Osteoblast (primary cell): ENCODE measurements around the gene MERTK. TPM values are rescaled to one million over a fixed set of nuclear protein-coding genes. Genes with fewer than 3 reads are reported as not detected.

Experiments
- DNase-seq: peaks from one replicate; pipeline ENCODE4 v3.0.0; 2011; ENCODE audit warnings: low spot score, mixed read lengths; ENCODE audit not compliant: insufficient read length; ENCODE audit errors: missing footprints
- H2AFZ ChIP-seq: 2 replicates; pipeline ENCODE4 v1.6.0; 2011; ENCODE audit warnings: mild to moderate bottlenecking, low read length
- H3K27ac ChIP-seq: 2 replicates; pipeline ENCODE4 v1.5.1; 2011; ENCODE audit warnings: mild to moderate bottlenecking, low read depth, low read length, moderate library complexity
- H3K27me3 ChIP-seq: 2 replicates; pipeline ENCODE4 v1.6.0; 2012; ENCODE audit warnings: mild to moderate bottlenecking, control low read depth, inconsistent platforms, low read length, moderate library complexity; ENCODE audit not compliant: insufficient read depth
- H3K36me3 ChIP-seq: 2 replicates; pipeline ENCODE4 v1.5.1; 2011; ENCODE audit warnings: mild to moderate bottlenecking, low read length, control low read depth, moderate library complexity; ENCODE audit not compliant: insufficient read depth
- H3K4me1 ChIP-seq: 2 replicates; pipeline ENCODE4 v1.5.1; 2011; ENCODE audit warnings: mild to moderate bottlenecking, low read length, control low read depth, moderate library complexity; ENCODE audit not compliant: insufficient read depth
- H3K4me2 ChIP-seq: 2 replicates; pipeline ENCODE4 v1.6.0; 2011; ENCODE audit warnings: mild to moderate bottlenecking, low read length; ENCODE audit not compliant: insufficient read depth
- H3K4me3 ChIP-seq: fragments of 200-600 bp; sonication (generic); 3 replicates; pipeline ENCODE4 v1.5.1; 2012; ENCODE audit warnings: mild to moderate bottlenecking, low read length, inconsistent platforms; ENCODE audit not compliant: insufficient read depth
- H3K79me2 ChIP-seq: 2 replicates; pipeline ENCODE4 v1.6.0; 2012; ENCODE audit warnings: mild to moderate bottlenecking, low read length, control low read depth, inconsistent platforms; ENCODE audit not compliant: insufficient read depth
- H3K9me3 ChIP-seq: 2 replicates; pipeline ENCODE4 v1.5.1; 2011; ENCODE audit warnings: low read depth, low read length, control low read depth
- H4K20me1 ChIP-seq: 2 replicates; pipeline ENCODE4 v1.6.0; 2012; ENCODE audit warnings: mild to moderate bottlenecking, low read length, control low read depth; ENCODE audit not compliant: insufficient read depth
- CTCF ChIP-seq: IDR thresholded peaks from 2 replicates; pipeline ENCODE4 v1.5.1; 2011; ENCODE audit warnings: mild to moderate bottlenecking, low read depth, low read length, moderate library complexity; ENCODE audit errors: extremely low read depth
- total RNA-seq: library from RNA; depleted of rRNA; stranded (reverse); fragments of >200 nt; gene quantifications from 2 replicates; pipeline ENCODE4 v1.2.3, GENCODE V29; 2012

MERTK gene
- total RNA-seq, 1 donor = 0.72 TPM

GRCh38 chr2:112032224-112032586, 133.8 kb downstream of the MERTK start:
- TF ChIP-seq CTCF = no peak
- peaks cover 23% of the 10 kb centered on the region for H3K4me1 ChIP-seq
- no peaks in the 10 kb centered on the region for H4K20me1 ChIP-seq
- no peaks in the 10 kb centered on the region for H3K79me2 ChIP-seq
- H3K9me3 ChIP-seq = peaks cover 2% of the 10 kb centered on the region
- no peaks in the 10 kb centered on the region for H3K36me3 ChIP-seq
- H2AFZ ChIP-seq = peak overlapping the region; percentile 57
- H3K27me3 ChIP-seq = peaks cover 6% of the 10 kb centered on the region
- no peak overlapping the region for H3K27ac ChIP-seq
- DNase-seq = no peak
- H3K4me2 ChIP-seq = peak overlapping the region; percentile 54
- no peak overlapping the region for H3K4me3 ChIP-seq

- peaks cover 23% of the 10 kb centered on the region for H3K4me1 ChIP-seq
- no peaks in the 10 kb centered on the region for H3K79me2 ChIP-seq
- peak; percentile 19 for TF ChIP-seq CTCF
- peak; percentile 55 for DNase-seq
- peak overlapping the region; percentile 43 for H3K27ac ChIP-seq
- no peak overlapping the region for H3K4me3 ChIP-seq
- peak overlapping the region; percentile 45 for H3K4me2 ChIP-seq
- peaks cover 2% of the 10 kb centered on the region for H3K9me3 ChIP-seq
- H2AFZ ChIP-seq = no peak overlapping the region
- H3K36me3 ChIP-seq = no peaks in the 10 kb centered on the region
- H3K27me3 ChIP-seq = peaks cover 11% of the 10 kb centered on the region
- H4K20me1 ChIP-seq = no peaks in the 10 kb centered on the region
Observed at GRCh38 chr2:112032689-112033465, 134.5 kb downstream of the MERTK start.

GRCh38 chr2:112033600-112033999, 135.2 kb downstream of the MERTK start:
- H3K4me2 ChIP-seq = no peak overlapping the region
- peaks cover 7% of the 10 kb centered on the region for H3K27me3 ChIP-seq
- H3K9me3 ChIP-seq = peaks cover 2% of the 10 kb centered on the region
- peak overlapping the region; percentile 18 for H3K27ac ChIP-seq
- H3K36me3 ChIP-seq = no peaks in the 10 kb centered on the region
- H3K4me3 ChIP-seq = no peak overlapping the region
- no peaks in the 10 kb centered on the region for H3K79me2 ChIP-seq
- no peak for TF ChIP-seq CTCF
- no peak for DNase-seq
- H3K4me1 ChIP-seq = peaks cover 23% of the 10 kb centered on the region
- no peaks in the 10 kb centered on the region for H4K20me1 ChIP-seq
- no peak overlapping the region for H2AFZ ChIP-seq

GRCh38 chr2:112034924-112035323, 136.5 kb downstream of the MERTK start:
- Histone ChIP-seq H3K4me1 (peaks cover 23% of the 10 kb centered on the region), H3K36me3 (no peaks in the 10 kb centered on the region), H3K9me3 (peaks cover 2% of the 10 kb centered on the region), H2AFZ (no peak overlapping the region), H3K4me3 (no peak overlapping the region), H3K4me2 (no peak overlapping the region), H3K27me3 (peaks cover 7% of the 10 kb centered on the region), H3K79me2 (no peaks in the 10 kb centered on the region), H4K20me1 (no peaks in the 10 kb centered on the region), H3K27ac (no peak overlapping the region)
- no peak for DNase-seq
- no peak for TF ChIP-seq CTCF
